HG03280 (cell line): ENCODE results near the gene RGS6.

Source experiments
- ATAC-seq: cut with Tn5 transposase; IDR thresholded peaks from one replicate; pipeline ENCODE4 v1.9.1; 2021; ENCODE audit warnings: mild to moderate bottlenecking, moderate library complexity; ENCODE audit not compliant: unreplicated experiment

RGS6 gene

DNA sequence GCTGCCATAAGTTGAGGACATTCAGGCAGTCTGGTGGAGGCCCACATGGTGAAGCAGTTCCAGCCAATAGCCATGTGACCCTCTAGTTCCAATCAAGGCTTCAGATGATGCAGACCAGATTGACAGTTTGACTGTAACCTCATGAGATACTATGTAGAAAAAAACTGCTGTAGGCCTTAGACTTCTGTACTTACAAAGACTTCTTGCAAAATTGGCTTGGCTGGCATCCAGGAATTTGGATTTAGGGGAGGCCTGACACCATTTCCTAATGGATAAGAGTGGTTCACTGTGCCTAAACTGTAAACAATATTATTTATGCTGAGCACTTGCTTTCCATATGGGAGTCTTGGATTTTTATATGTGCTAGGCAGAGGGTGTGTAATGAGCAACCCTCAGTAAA lies 76.4 kb downstream of the RGS6 start:
- ATAC-seq = no peak

DNA sequence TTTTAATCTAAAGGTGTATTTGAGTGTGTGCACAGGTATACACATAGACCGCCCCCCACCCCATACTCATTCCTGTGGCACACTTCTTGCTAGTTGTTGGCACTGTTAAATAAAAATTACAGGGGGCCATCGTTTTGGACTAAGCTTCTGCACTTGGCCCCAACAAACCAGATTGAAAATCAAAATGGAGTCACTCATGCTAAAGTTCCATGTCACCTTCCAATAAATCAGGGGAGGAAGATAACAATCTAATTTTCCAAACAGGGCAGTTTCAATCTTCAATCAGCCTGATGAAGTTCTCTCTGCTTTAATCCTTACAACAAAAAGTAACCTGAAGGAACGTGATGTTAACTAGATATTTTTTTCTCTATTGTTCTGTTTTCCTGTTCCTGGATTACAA lies 78.2 kb downstream of the RGS6 start:
- no peak for ATAC-seq

DNA sequence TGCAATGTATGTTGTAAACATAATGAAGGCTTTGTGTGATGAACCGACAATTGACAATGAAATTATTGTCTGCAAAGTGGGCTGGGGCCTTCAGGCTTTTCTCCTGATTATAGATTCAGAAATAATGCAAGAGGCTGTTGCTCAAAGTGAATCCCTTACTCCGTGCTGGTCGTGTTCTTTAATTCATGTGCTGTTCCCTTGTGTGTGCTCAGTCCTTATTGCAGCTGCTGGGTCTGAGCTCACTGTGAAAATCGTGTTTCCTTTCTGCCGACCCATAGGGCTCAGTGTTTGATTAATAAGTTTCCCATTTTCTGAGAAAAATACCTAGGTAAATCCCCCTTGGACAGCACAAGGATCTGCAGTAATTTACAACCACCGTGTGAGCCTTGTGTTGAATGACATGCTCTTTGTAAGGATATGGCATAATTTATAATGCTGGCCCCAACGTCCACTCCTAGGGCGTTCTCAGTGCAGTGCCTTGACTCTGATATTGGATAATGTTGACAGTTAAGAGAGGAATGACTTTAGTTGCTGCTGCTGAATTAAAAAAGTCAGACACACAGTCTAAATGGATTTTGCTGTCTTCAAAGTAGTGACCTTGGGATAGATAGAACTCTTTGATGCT lies 81.6 kb downstream of the RGS6 start:
- ATAC-seq = no peak

DNA sequence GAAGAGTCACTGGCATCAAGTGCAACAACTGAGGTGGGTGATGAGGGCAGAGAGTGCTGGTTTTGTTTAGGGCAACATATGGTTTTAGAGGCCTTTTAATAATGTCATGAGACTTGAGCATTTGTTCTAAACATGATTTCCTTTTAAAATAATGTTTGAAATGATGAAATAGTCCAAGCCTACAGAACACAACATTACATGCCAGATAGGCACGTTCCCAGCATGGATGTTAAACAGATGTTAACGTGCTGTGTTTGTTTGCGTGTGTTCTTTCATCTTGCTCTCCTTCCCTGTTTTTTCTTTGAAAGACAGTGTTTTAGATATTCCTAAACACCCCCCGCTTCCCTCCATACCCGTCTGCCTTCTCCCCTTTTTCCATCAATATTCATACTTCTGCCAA lies 82.3 kb downstream of the RGS6 start:
- no peak for ATAC-seq

DNA sequence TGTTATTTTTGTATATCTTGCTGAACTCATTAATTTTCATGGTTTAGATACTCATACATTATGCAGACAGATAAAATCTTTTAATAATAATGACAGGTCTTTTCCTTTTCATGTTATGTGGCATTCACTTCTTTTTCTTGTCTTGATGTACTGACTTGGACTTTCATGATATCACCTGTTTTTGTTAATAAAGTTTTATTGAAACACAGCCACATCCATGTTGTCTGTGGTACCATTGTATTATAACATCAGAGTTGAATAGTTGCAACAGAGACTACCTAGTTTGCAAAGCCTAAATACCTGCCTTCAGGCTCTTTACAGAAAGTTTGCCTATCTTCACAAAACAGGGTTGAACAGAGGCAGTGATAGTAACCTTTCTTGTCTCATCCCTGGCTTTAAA lies 85.1 kb downstream of the RGS6 start:
- ATAC-seq = no peak

DNA sequence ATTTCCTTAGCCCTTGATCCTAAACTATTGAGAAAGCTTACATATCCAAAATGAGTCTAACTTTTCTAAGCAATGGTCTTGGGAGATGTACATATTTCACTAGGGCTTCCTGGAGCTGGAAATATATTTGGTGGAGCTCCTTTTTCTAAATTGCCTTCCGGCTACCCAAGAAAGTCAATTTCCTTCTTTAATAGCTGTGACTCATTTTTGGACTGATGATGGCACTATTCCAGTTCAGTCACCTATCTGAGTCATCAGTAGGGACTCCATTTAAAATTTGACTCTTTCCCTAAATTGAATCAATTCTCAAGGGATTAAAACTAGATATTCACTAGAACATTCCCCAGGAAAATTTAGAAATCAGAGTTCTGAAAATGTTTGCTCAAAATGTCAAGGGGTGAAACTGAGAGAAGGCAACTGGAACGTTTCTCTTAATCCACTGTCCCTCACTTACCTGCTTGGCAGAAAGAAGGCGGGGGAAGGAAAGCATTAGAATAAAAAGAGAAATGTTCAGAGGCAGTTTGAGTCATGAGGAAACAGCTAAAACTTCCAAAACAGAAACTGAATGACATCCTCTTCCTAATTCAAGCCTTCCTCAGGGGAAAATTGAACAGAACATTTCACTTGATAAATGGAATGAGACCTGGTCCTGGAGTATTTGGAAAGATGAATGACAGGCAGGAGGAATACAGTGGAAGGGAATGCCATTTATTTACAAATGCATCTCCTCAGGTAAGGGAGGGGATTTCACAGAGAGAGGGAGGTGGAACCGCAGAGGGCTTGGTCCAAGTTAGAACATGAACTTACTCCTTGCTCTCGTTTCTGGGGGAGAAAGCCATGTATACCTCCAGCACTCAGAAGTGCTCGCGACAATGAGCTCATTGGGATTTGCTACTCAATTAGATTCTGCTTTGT lies 91.2 kb downstream of the RGS6 start:
- no peak for ATAC-seq

DNA sequence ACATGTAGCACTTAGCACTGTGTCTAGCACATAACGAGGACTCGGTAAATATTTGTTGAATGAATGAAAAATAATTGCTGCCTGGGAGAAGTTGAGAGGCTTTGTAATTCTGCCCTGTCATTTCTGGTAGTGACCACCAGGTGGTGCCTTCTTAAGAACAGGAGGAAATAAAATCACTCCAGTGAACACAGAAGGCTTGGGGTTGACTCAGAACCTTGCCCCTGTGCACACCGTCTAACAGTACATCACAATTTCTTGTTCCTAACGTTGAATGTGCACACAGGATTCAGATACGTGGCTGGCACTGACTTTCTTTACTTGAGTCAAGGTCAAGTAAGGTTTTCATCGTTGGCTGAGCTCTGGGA lies 91.8 kb downstream of the RGS6 start:
- ATAC-seq = no peak

DNA sequence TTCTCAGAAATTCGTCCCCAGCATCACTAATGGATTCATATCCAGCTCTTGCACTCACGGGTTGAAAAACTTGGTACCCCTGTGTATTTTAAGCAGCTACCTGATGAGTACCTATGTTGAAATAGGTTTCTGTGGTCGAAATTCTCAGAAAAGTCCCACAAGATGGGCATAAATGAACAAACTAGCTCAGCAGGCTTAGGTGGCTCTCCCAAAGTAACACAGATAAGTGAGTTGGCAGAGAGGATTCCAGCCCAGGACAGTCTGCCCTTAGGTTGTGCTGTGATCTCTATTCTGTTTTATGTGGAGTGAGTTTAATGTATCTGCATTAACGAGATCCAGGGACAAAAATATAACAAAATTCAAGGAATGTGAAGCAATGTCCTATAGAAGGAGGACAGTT lies 92.3 kb downstream of the RGS6 start:
- no peak for ATAC-seq

DNA sequence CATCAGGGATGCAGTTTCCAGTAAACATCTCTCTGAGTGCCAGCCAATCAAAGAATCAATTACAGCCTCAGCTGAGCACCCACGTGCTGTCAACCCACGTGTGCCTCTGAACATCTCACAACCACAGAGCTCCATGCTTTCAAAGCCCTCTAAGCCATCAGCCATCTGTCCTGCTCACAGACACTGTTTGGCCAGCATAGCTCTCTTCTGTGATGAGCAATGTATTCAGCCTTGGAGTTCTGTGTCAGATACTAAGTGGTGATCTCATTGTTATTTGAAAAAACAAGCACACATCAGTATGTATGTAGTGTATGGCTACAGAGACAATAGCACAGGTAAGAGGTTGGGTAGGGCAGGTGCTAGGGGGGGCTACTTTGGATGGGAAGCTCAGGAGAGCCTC lies 94.3 kb downstream of the RGS6 start:
- no peak for ATAC-seq

DNA sequence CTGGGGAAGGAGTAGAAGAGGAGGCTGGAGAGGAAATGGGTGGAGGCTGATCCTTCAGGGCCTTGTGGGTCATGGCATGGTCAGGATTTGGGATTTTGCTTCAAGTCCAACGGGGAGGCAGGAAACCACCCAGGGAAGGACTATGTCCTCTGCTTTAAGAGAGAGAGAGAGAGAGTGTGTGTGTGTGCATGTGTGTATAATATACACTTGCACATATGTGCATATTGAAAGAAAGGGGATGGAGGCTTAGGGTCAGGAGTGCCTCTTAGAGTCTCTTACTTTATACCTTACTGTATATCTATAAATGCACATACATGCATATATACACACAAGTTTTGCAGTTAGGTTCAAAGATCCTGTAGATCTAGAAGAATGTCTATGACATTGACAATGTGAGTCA lies 94.8 kb downstream of the RGS6 start:
- no peak for ATAC-seq

DNA sequence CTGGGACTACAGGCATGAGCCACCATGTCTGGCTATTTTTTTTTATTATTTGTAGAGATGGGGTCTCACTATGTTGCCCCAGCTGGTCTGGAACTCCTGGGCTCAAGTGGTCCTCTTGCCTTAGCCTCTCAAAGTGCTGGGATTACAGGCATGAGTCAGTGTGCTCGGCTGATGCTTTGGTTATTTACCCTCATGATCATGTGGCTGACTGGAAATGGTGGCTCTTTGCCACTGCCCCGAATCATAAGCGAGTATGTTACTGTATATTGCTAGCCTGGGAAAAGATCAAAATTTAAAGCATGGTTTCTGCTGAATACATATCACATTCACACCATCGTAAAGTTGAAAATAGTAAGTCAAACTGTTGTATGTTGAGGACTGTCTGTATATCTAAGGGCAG lies 101.1 kb downstream of the RGS6 start:
- no peak for ATAC-seq

DNA sequence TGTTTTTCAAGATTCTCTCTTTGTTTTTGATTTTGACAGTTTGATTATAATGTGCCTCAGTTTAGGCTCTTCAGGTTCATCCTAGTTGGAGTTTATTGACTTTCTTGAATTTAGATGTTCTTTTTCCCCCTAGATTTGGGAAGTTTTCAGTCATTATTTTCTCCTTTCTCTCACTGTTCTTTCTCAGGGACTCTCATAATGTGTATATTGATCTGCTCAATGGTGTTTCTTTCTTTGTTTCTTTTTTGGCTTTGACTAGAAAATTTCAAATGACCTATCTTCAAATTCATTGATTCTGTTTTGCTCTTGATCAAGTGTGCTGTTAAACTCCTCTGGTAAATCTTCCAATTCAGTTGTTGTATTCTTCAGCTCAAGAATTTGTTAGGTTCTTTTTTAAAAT lies 108.3 kb downstream of the RGS6 start:
- no peak for ATAC-seq

DNA sequence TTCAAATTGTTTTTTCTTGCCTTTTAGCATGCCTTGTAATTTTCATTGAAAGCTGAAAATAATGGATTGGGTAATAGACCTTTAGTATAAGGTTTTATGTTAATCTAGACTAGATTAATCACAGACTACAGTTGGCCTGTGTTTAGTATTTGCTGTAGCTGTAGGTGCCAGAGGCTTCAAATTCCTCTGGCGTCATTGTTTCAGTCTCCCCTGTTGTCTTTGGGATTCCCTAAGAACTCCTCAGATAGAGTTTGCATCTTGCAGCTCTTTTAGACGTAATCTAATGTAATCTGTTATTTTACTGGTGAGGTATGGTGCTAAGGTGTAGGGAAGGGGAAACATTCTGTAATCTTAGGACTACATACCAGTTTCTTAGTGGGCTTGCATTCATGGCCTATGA lies 113.0 kb downstream of the RGS6 start:
- no peak for ATAC-seq

DNA sequence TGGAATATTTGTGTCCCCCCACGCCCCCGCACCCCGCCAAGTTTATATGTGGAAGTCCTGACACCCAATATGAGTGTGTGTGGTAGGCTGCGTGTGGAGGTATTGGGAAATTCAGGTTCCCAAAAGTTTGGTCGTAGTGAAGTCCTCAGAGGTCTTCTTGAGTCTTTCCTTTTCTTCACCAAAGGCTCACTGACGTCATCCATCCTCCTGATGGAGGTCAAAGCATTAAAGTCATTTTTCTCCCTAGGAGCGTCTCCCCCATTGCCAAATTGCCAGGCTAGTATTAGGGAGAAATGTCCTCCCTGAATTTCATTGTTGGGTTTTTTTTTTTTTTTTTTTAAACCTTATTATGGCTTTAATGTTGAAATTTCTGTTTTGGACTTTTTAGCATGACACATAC lies 113.7 kb downstream of the RGS6 start:
- ATAC-seq = no peak

DNA sequence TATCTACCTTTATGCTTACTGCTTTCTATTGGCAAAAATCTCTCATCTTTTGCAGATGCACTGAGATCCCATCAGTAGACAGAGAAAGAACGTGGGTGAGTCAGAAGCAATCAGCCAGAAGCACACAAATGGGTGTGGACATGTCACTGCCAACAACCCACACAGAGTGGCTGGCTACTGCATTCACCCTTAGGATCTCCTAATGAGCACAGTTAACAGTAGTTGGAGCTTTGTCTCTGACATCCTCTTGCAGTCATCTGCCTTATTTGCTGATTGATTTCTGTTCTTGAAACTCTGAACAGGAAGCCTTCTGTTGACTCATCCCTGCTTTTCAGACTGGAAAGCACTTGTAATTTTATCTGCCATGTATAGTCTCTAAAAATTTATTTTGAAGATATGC lies 117.2 kb downstream of the RGS6 start:
- ATAC-seq = no peak

DNA sequence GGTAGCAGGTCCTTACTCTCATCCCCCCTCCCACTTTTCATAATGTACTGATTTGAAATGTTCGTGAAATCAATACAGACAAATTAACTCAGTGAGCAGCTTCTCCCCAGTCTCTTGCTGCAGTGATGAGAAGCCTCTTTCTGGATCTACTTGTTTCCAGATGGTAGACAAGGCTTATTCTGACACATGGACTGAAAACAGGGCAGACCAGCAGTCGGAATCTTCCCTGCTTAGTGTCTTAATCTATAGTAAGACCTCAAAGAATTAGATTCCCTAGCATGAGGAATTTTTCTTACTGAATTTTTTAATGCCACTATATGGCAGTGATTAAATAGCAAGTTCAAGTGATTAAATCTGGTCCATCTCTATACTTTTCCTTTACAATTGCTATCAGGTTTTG lies 120.1 kb downstream of the RGS6 start:
- ATAC-seq = no peak

DNA sequence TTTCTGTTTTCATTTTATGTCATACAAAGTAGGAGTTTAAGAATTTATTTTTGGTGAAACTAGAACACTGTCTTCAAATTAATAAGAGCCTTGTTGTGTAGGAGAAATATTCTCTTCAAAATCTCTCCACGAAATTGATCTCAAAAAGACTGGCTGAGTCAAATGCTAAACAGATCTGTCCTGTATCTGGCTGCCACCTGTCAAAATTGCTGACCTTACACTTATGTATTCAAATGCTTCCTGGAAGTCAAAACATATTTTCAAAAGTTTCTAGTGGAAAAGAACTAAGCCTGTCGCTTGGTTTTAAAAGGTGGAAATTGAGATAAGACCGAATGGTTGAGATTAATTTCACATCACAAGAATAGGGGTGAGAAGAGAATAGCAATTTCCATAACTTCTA lies 121.4 kb downstream of the RGS6 start:
- no peak for ATAC-seq

DNA sequence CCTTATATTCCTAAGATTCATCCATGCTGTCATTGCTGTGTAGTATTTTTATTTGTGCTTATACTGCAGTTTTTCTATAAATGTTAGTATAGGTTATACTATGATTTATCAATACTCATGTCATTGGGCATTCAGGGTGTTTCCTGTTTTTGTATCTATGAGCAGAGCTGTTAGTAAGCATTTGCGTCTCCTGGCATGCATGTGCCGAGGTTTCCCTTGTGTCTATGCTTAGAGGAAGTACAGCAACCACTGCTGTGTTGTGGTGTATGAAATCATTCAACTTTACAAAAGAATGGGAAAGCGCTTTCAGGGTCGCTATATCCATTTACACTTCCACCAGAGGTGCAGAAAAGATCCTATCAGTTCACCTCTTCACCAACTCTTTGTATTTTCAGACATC lies 122.7 kb downstream of the RGS6 start:
- ATAC-seq = no peak

DNA sequence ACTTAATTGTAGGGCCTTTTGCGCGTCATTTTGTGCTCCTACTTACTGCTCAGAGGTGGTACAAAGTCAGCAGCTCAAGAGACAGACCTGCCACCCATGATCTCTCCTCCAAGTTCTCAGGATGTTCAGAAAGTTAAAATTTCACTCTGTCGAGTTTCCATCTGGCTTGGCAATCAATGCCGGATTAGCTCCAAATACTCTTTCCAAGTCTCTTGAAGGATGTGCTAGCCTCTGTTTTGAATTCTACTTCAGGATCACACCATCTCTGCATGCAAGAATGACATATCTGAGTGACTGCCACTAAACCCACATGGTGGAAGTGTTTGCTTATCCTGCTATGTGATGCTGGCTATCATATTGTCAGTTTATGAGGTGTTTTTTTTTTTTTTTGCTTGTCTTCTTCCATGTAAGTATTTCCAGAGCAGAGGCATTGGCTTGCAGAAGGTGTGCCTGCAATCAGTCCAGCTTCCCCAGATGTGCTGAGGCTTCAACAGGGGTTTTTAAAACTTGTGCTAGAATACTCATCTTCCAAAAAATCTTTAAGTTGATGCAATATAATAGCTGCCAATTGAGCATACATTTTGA lies 125.6 kb downstream of the RGS6 start:
- ATAC-seq = no peak

DNA sequence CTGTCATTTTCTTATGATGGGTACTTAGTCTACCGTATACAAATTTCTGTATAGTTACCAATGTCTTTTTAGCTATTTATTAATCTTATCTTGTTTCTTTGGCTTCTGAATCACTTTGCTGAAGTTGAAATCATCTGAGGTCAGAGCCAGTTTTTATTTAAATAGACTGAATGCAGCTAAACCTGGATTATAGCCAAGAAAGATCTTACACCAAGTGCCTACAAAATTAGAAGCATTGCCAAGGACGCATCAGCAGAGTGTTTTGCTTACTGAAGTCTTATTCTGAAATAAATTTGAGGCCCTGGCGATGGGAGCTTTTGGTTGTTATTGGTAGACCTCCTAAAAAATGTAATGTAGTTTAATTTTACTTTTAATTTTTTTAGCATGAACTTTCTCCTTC lies 128.2 kb downstream of the RGS6 start:
- ATAC-seq = no peak

DNA sequence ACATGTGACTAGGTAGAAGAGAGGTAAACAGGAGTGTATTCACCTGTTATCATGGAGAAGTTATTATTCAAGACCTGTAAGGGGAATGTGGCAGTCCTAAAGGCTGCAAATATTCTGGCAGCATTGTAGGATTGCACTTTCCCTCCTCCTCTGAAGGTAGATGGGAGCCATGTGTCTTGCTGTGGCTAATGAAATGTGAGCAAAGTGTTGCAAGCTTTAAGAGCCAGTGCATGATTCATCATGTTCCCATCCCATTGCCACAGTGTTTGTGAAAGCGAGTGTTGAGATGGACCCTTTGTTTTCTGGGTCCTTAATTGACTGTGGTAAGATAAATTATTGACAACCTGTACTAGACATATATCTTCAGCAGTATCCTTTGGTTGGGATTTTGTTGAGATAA lies 128.7 kb downstream of the RGS6 start:
- ATAC-seq = no peak

DNA sequence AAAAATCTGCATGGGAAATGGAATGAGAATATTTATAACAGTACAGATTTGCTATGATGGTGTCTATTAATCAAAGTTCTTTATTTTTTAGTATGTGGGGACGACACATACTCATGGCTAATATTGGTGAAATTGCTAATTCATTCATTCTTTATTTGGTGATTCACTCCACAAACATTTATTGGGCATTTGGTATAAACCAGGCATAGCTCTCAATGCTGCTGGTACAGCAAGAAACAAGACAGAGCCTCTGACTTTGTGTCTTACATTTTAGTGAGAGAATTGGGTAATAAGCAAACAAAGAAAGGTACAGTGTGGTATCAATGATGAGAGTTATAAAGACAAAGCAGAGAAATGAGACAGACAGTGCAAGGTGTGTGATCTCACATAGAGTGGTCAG lies 129.5 kb downstream of the RGS6 start:
- no peak for ATAC-seq
